Thyroid gland (tissue), 4 donors: ENCODE measurements around the gene FKBP2. TPM values are rescaled to one million over a fixed set of nuclear protein-coding genes. Genes with fewer than 3 reads are reported as not detected.
A peak's percentile ranks its signal among the peaks of the same experiment; 100 is the strongest.

Experiments used
- DNase-seq, 2 donors: peaks; one replicate each; pipeline ENCODE4 v3.0.0-alpha.2; 2019
- H3K27ac ChIP-seq, 3 donors: fragments of 200-600 bp; sonication (generic); 1 replicate in 2 of 3; 2 replicates in 1 of 3; pipeline ENCODE4 v1.5.1; 2016 to 2019; ENCODE audit warnings: mild to moderate bottlenecking in 1 of 3, moderate library complexity in 1 of 3
- H3K27me3 ChIP-seq: fragments of 200-600 bp; sonication (generic); one replicate; pipeline ENCODE4 v1.5.1; 2019
- H3K36me3 ChIP-seq, 2 donors: fragments of 200-600 bp; sonication (generic); one replicate each; pipeline ENCODE4 v1.5.1; 2016 to 2019
- H3K4me1 ChIP-seq, 2 donors: fragments of 200-600 bp; sonication (generic); one replicate each; pipeline ENCODE4 v1.5.1; 2017 to 2019
- H3K4me3 ChIP-seq, 3 donors: fragments of 200-600 bp; sonication (generic); replicated peaks in 1 of 3; 1 replicate in 2 of 3; 2 replicates in 1 of 3; pipeline ENCODE4 v1.5.1; 2016; ENCODE audit warnings: mild to moderate bottlenecking in 1 of 3
- H3K9me3 ChIP-seq: fragments of 200-600 bp; sonication (generic); one replicate; pipeline ENCODE4 v1.5.1; 2017
- CTCF ChIP-seq, 6 experiments: fragments of 200-600 bp in 3 of 6; fragments of 450-650 bp in 3 of 6; sonication (generic) in 3 of 6; IDR thresholded peaks; one replicate each; pipeline ENCODE4 v1.5.1; 2016 to 2019; ENCODE audit warnings: antibody characterized with exemption in 6 of 6, mild to moderate bottlenecking in 2 of 6, inconsistent platforms in 1 of 6, moderate library complexity in 1 of 6
- POLR2A ChIP-seq, 2 donors: fragments of 450-650 bp; IDR thresholded peaks; one replicate each; pipeline ENCODE4 v1.6.1; 2017; ENCODE audit warnings: antibody characterized with exemption in 2 of 2, mild to moderate bottlenecking in 2 of 2, moderate library complexity in 1 of 2
- WGBS, 2 donors: methylation state at CpG; one replicate each; pipeline ENCODE4 v1.1.5; 2017; 5-methylcytosine and 5-hydroxymethylcytosine counted together
- intact Hi-C: fragments of 100-400 bp; cut with DNase I; formaldehyde crosslinking; loops from one replicate; pipeline ENCODE4 v1.15.1; 2023
- total RNA-seq, 4 donors: library from RNA; depleted of rRNA; stranded (reverse); fragments of >200 nt; gene quantifications; one replicate each; pipeline ENCODE4 v1.2.3, GENCODE V29; 2016

Gene FKBP2
- total RNA-seq, 4 donors from 2014 or later = 107 to 271 (median 196) TPM

GRCh38 chr11:64206457-64207255, 34.2 kb upstream of the FKBP2 start, which contains the start of gene FERMT3:
TSS of gene FERMT3 (plus strand) at chr11:64206721. CDS start at chr11:64207365, 644 bp downstream.
- WGBS, 2 donors = 80 to 88% methylated on average over 9 to 15 of the region's 27 CpGs
- TF ChIP-seq CTCF (IDR thresholded peaks at IDR 0.05) = no peak
- no peak for TF ChIP-seq POLR2A (IDR thresholded peaks at IDR 0.05)
- Histone ChIP-seq H3K4me1 (peaks cover 9 to 26% of the 10 kb centered on the region in 2 donors), H3K36me3 (peaks cover 19 to 23% of the 10 kb centered on the region in 2 donors), H3K9me3 (no peaks in the 10 kb centered on the region), H3K4me3 (peak within 1 kb of the TSS in 1 of 3 donors; percentile 9), H3K27ac (peak within 1 kb of the TSS; percentile 30 to 76 (median 70)), H3K27me3 (no peaks in the 10 kb centered on the region)
- DNase-seq = peak in 1 of 2 donors; percentile 34
- intact Hi-C loops = no loop called here

DNA sequence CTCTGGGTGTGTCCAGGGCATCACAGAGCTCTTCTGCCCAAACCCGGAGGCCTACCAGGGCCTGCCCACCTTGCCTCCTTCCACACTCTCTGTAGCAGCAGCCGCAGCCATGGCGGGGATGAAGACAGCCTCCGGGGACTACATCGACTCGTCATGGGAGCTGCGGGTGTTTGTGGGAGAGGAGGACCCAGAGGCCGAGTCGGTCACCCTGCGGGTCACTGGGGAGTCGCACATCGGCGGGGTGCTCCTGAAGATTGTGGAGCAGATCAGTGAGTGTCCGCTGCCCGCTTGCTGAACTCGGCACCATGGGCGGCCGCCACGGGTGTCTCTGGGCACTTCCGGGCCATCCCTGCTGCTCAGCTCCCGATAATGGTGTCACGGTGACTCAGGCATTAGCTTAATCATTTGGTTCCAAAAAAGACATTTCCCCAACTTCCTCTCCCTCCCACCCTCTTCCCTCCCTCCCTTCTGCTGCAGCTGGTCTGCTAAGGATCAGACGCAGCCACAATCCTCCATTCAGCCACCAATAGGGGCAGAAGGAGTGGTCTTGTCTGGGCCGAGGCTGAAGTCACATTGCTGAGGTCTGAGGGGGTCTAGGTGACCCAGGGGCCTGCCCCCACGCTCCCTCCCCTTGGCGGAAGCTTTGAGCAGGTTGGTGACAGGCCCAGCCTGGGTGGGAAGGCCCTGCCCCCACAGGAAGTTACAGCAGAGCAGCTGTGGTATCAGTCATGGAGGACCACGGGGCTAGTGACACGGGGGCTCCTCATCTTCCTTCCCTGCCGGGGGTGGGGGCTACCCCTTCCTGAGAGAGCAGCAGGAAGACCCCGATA, 33.4 kb upstream of the FKBP2 start:
- no peak for TF ChIP-seq CTCF (IDR thresholded peaks at IDR 0.05)
- TF ChIP-seq POLR2A (IDR thresholded peaks at IDR 0.05) = no peak
- 61 to 70% methylated on average over 13 to 17 of the region's 30 CpGs for WGBS, 2 donors
- peak overlapping the region in 1 of 3 donors; percentile 9 for H3K4me3 ChIP-seq
- peaks cover 14 to 15% of the 10 kb centered on the region in 2 donors for H3K36me3 ChIP-seq
- no peaks in the 10 kb centered on the region for H3K9me3 ChIP-seq
- H3K27ac ChIP-seq = peak overlapping the region; percentile 62 to 76 (median 70)
- DNase-seq = peak; percentile 27 to 42
- peaks cover 9 to 26% of the 10 kb centered on the region in 2 donors for H3K4me1 ChIP-seq
- intact Hi-C loops = no loop called here
- H3K27me3 ChIP-seq = no peaks in the 10 kb centered on the region

DNA sequence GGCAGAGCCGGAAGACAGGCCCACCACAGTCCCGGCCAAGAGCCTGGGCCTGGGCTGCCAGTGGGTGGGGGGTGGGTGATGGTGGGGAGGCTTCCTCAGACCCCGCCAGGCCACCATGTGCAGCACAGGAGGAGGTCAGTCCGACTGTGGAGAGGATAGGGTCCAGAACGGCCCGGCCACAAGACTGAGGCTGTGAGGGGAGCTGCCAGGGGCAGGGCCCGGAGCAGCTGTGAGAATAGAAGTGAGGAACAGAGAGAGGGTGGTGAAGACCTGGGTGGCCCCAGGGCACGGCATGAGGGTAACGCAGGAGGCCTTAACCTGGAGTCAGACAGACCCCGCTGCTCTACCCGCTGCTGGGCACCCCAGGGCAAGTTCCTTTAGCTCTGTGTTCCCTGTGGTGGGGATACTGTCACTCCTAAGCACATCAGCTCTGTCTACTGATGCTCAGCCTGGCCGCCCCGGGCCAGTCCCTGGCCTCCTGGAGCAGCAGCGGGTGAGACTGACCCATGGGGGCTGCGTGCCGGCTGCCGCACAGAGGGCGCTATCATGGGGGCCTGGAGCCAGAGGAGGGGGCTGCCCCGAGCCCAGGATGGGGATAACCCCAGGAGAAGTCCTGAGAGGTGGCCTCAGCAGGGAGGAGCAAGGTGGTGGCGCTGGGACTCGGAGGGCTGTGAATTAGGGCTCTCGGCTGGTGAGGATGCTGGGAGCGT, 32.7 kb upstream of the FKBP2 start:
- intact Hi-C loops = no loop called here
- Histone ChIP-seq H3K9me3 (no peaks in the 10 kb centered on the region), H3K36me3 (peaks cover 6 to 7% of the 10 kb centered on the region in 2 donors), H3K4me1 (peaks cover 9 to 26% of the 10 kb centered on the region in 2 donors), H3K27ac (peak overlapping the region; percentile 62 to 76 (median 70)), H3K4me3 (peak overlapping the region in 1 of 3 donors; percentile 9), H3K27me3 (no peaks in the 10 kb centered on the region)
- DNase-seq = no peak
- TF ChIP-seq POLR2A (IDR thresholded peaks at IDR 0.05) (no peak), CTCF (IDR thresholded peaks at IDR 0.05) (no peak)
- 75 to 90% methylated on average over 20 of the region's 23 CpGs for WGBS, 2 donors

- Histone ChIP-seq H3K4me1 (peaks cover 9 to 26% of the 10 kb centered on the region in 2 donors), H3K27me3 (no peaks in the 10 kb centered on the region), H3K27ac (no peak overlapping the region), H3K36me3 (no peaks in the 10 kb centered on the region), H3K9me3 (no peaks in the 10 kb centered on the region), H3K4me3 (no peak overlapping the region)
- TF ChIP-seq CTCF (IDR thresholded peaks at IDR 0.05) (no peak), POLR2A (IDR thresholded peaks at IDR 0.05) (no peak)
- DNase-seq = no peak
- 81 to 86% methylated on average over 18 of the region's 18 CpGs for WGBS, 2 donors
- intact Hi-C loops = no loop called here
Observed at GRCh38 chr11:64208796-64209562, 31.9 kb upstream of the FKBP2 start.
